Coronary artery (tissue), 2 donors: ENCODE data around the gene LAGE3.

ENCODE experiments used
- DNase-seq: peaks from one replicate; pipeline ENCODE4 v3.0.0-alpha.2; 2017; ENCODE audit warnings: low spot score
- H3K27ac ChIP-seq, 2 donors: fragments of 200-600 bp; sonication (generic); one replicate each; pipeline ENCODE4 v1.5.1; 2016 to 2019
- H3K4me3 ChIP-seq: fragments of 200-600 bp; sonication (generic); 2 replicates; pipeline ENCODE4 v1.5.1; 2016; ENCODE audit warnings: mild to moderate bottlenecking, moderate library complexity
- CTCF ChIP-seq: fragments of 200-600 bp; sonication (generic); IDR thresholded peaks from one replicate; pipeline ENCODE4 v1.5.1; 2019; ENCODE audit warnings: antibody characterized with exemption

LAGE3 gene

GRCh38 chrX:154437971-154438893 is 40.8 kb downstream of the LAGE3 start:
- no peak for TF ChIP-seq CTCF
- no peak for DNase-seq
- Histone ChIP-seq H3K27ac (peak overlapping the region in 1 of 2 donors; percentile 94), H3K4me3 (peak overlapping the region; percentile 87)

- DNase-seq = no peak
- Histone ChIP-seq H3K27ac (peak within 1 kb of the TSS; percentile 77 to 94), H3K4me3 (peak within 1 kb of the TSS; percentile 87)
- no peak for TF ChIP-seq CTCF
These were observed 41.9 kb downstream of the LAGE3 start, which contains the start of gene GDI1 for GRCh38 chrX:154436983-154437752. GDI1 (plus strand) TSS chrX:154437154; CDS start chrX:154437255, 101 bp downstream.

- no peak for DNase-seq
- peak overlapping the region; percentile 77 to 94 for H3K27ac ChIP-seq
- H3K4me3 ChIP-seq = peak overlapping the region; percentile 87
- no peak for TF ChIP-seq CTCF
These were observed 42.6 kb downstream of the LAGE3 start for GRCh38 chrX:154436374-154436982.

GRCh38 chrX:154435171-154435733 is 43.8 kb downstream of the LAGE3 start:
- no peak for DNase-seq
- no peak for TF ChIP-seq CTCF
- Histone ChIP-seq H3K27ac (no peak overlapping the region), H3K4me3 (no peak overlapping the region)

GRCh38 chrX:154434394-154435168 is 44.5 kb downstream of the LAGE3 start:
- TF ChIP-seq CTCF = no peak
- DNase-seq = no peak

GRCh38 chrX:154433605-154434004 is 45.5 kb downstream of the LAGE3 start:
- DNase-seq = no peak
- TF ChIP-seq CTCF = no peak
- H3K27ac ChIP-seq = no peak overlapping the region
- H3K4me3 ChIP-seq = no peak overlapping the region

More at GRCh38 chrX:154434394-154435168, 44.5 kb downstream of the LAGE3 start:
- no peak overlapping the region for H3K27ac ChIP-seq
- H3K4me3 ChIP-seq = no peak overlapping the region
